ENCODE data around the gene PARD3B. TPM values are rescaled to one million over a fixed set of nuclear protein-coding genes. Genes with fewer than 3 reads are reported as not detected.

Gene PARD3B
- total and polyA plus RNA-seq, 2 of the 8 experiments (the other 6 are each of a cell fraction or from before 2014, with no cell fraction given) = 1.2 to 5.7 TPM

- no peak overlapping the region for H3K4me2 ChIP-seq (ENCODE audit: insufficient read depth in 1 of 2, low read depth in 2 of 2, low read length in 2 of 2)
- no peak overlapping the region for H2AFZ ChIP-seq (ENCODE audit: low read length)
- no peak overlapping the region for H3K56ac ChIP-seq (replicated peaks; ENCODE audit: insufficient read length, low read depth, low read length)
- no peak overlapping the region for H2BK120ac ChIP-seq (replicated peaks; ENCODE audit: low read depth, low read length)
- H3K27me3 ChIP-seq (replicated peaks in 1 of 4; ENCODE audit: control insufficient read depth in 3 of 4, extremely low read depth in 1 of 4, insufficient read depth in 3 of 4, low read length in 3 of 4) = no peaks in the 10 kb centered on the region
- DNase-seq (ENCODE audit: low read depth in 1 of 2, low spot score in 2 of 2) (no peak), FAIRE-seq (no peak)
- no peak overlapping the region for H2BK12ac ChIP-seq (ENCODE audit: low read depth, low read length)
- H3K27ac ChIP-seq (ENCODE audit: low read depth, low read length) = no peak overlapping the region
- no peaks in the 10 kb centered on the region for H4K20me1 ChIP-seq (replicated peaks in 1 of 2; ENCODE audit: control insufficient read depth in 1 of 2, insufficient read depth in 2 of 2, low read length in 2 of 2)
- H3K18ac ChIP-seq (ENCODE audit: extremely low read depth, low read length) = no peak overlapping the region
- no peak overlapping the region for H3K4ac ChIP-seq (replicated peaks; ENCODE audit: insufficient read length, low read depth, low read length)
- H3K4me3 ChIP-seq (ENCODE audit: extremely low read depth in 1 of 4, insufficient read depth in 2 of 4, low read depth in 3 of 4, low read length in 4 of 4) = no peak overlapping the region
- H3K79me1 ChIP-seq (ENCODE audit: low read depth, low read length) = no peaks in the 10 kb centered on the region
- no peak overlapping the region for H2BK15ac ChIP-seq (ENCODE audit: low read length)
- H3K9me3 ChIP-seq (ENCODE audit: insufficient read depth in 2 of 2, low read depth in 1 of 2, low read length in 1 of 2) = no peaks in the 10 kb centered on the region
- no peak overlapping the region for H2BK5ac ChIP-seq (ENCODE audit: low read depth, low read length)
- H3K14ac ChIP-seq (ENCODE audit: insufficient read length) = no peak overlapping the region
- WGBS, 2 experiments (ENCODE audit: extremely low coverage in 1 of 2, insufficient coverage in 1 of 2, insufficient read length in 1 of 2, insufficient replicate concordance in 2 of 2, low coverage in 1 of 2, low lambda C conversion rate in 2 of 2, missing lambda C conversion rate in 1 of 2) = 92 to 100% methylated on average over 1 to 2 of the region's 2 CpGs
- no peak overlapping the region for H3K23ac ChIP-seq (ENCODE audit: insufficient read length)
- no peak overlapping the region for H4K5ac ChIP-seq (ENCODE audit: insufficient read length, low read depth, low read length)
- no peaks in the 10 kb centered on the region for H3K23me2 ChIP-seq (ENCODE audit: low read depth, low read length)
- CTCF ChIA-PET (ENCODE audit: partially characterized antibody) = no interaction called here
- H2AK5ac ChIP-seq (ENCODE audit: low read depth, low read length) = no peak overlapping the region
- POLR2A ChIA-PET (ENCODE audit: partially characterized antibody) = no interaction called here
- H4K8ac ChIP-seq (ENCODE audit: extremely low read depth, insufficient read depth, low read length) = no peak overlapping the region
- no peak overlapping the region for H2BK20ac ChIP-seq (ENCODE audit: low read length)
- peaks cover 0 to 12% (median 2%) of the 10 kb centered on the region in 4 experiments; a peak in 3 of 7 replicates for H3K4me1 ChIP-seq (replicated peaks in 1 of 4; ENCODE audit: control insufficient read depth in 3 of 4, insufficient read depth in 4 of 4, low read length in 3 of 4)
- H3K9ac ChIP-seq (replicated peaks in 1 of 4; ENCODE audit: extremely low read depth in 1 of 4, low read depth in 3 of 4, low read length in 3 of 4) = no peak overlapping the region
- no peak overlapping the region for H4K91ac ChIP-seq (replicated peaks; ENCODE audit: insufficient read length, low read length)
- no peaks in the 10 kb centered on the region for H3K36me3 ChIP-seq (ENCODE audit: control insufficient read depth in 2 of 4, insufficient read depth in 4 of 4, low read length in 3 of 4)
- H3K79me2 ChIP-seq (ENCODE audit: control insufficient read depth in 1 of 2, insufficient read depth in 2 of 2, low read length in 2 of 2) = no peaks in the 10 kb centered on the region
- TF ChIP-seq CHD1 (IDR thresholded peaks at IDR 0.05; ENCODE audit: low read depth, low read length) (no peak), RNF2 (IDR thresholded peaks at IDR 0.05; ENCODE audit: borderline replicate concordance, low read depth, low read length, missing control alignments, poor library complexity, severe bottlenecking) (no peak), CTCF (IDR thresholded peaks at IDR 0.05; ENCODE audit: control extremely low read depth in 1 of 3, insufficient read depth in 1 of 3, low read depth in 1 of 3, low read length in 3 of 3) (no peak), SIX5 (IDR thresholded peaks at IDR 0.05; ENCODE audit: low read depth, low read length) (no peak), MAX (IDR thresholded peaks at IDR 0.05) (no peak), HDAC2 (IDR thresholded peaks at IDR 0.05; ENCODE audit: borderline replicate concordance in 1 of 2, low read depth in 2 of 2, low read length in 2 of 2) (no peak), POLR2A (IDR thresholded peaks at IDR 0.05; ENCODE audit: control extremely low read depth in 1 of 2, low read depth in 2 of 2, low read length in 2 of 2) (no peak), SP2 (IDR thresholded peaks at IDR 0.05; ENCODE audit: low read length) (no peak), FOSL1 (IDR thresholded peaks at IDR 0.05; ENCODE audit: insufficient read depth, low read depth, low read length) (no peak), SP1 (IDR thresholded peaks at IDR 0.05; ENCODE audit: low read depth, low read length) (no peak), NANOG (IDR thresholded peaks at IDR 0.05; ENCODE audit: insufficient read depth, low read depth, low read length, poor library complexity, severe bottlenecking) (no peak), EZH2 (IDR thresholded peaks at IDR 0.05; ENCODE audit: low read depth, low read length, severe bottlenecking) (no peak)
These were observed 500.4 kb downstream of the PARD3B start for GRCh38 chr2:205045706-205046105.

Measured in H1 (cell line).